Testis (tissue), 2 donors: ENCODE data around the gene ZNF514.

Source experiments
- CTCF ChIP-seq, 3 experiments: fragments of 450-650 bp in 2 of 3; fragments of 200-600 bp in 1 of 3; sonication (generic) in 1 of 3; IDR thresholded peaks; one replicate each; pipeline ENCODE4 v1.5.1; 2016 to 2019; ENCODE audit warnings: antibody characterized with exemption in 3 of 3, mild to moderate bottlenecking in 2 of 3, moderate library complexity in 1 of 3
- POLR2A ChIP-seq: fragments of 450-650 bp; IDR thresholded peaks from one replicate; pipeline ENCODE4 v1.6.1; 2017; ENCODE audit warnings: antibody characterized with exemption, mild to moderate bottlenecking, moderate library complexity

- no peak for TF ChIP-seq CTCF (IDR thresholded peaks at IDR 0.05)
- TF ChIP-seq POLR2A, result no peak
These were observed 5.4 kb upstream of the ZNF514 start for GRCh38 chr2:95165030-95165370.
